ENCODE results near the gene E2F4.
A peak's percentile ranks its signal among the peaks of the same experiment; 100 is the strongest.

Gene E2F4

DNA sequence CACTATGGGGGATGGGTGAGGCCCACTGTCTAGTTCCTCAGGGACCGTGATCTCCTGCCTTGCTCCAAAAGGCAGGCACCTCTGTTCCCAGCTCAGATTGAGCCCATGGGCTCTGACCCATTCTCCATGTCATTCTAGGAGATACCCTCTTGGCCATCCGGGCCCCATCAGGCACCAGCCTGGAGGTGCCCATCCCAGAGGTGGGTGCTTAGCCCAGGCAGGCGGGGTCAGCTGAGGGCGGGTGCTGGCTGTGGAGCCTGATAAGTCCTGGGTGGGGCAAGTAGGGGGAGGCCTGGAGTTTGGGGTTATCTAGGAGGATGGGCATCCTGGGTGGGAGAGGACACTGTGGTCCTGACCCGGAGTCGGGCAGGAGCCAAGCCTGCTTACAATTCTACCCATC, 2.3 kb downstream of the E2F4 start:
- DNase-seq = no peak

DNA sequence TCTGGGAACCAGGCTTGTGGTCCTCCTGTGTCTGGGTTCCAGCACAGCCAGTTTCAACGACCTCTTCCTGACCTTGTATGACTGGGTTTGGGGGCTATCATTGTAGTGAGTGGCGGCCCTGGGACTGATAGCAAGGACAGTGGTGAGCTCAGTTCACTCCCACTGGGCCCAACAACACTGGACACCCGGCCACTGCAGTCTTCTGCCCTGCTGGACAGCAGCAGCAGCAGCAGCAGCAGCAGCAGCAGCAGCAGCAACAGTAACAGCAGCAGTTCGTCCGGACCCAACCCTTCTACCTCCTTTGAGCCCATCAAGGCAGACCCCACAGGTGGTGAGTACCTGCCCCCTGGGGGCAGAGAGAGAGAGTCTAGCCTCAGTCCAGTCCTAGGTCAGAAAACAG, 3.7 kb downstream of the E2F4 start:
- no peak for DNase-seq

DNA sequence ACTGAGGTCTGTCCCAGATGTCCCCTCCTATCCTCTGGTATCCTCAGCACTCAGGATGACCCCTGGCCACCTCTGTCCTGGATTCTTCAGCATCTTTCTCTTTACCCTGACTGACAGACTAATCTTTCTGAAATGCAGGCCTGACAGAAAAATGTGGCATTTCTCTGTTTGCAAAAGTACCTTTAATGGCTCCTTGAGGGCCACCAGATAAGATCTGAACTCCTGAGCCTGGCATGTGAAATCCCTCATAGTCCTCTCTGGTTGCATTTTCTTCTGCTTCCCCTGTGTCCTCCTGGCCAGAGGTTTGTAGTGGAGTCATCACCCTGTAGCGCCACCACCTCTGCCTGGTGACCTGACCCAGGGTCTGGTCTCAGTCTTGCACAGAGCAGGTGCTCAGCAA, 4.9 kb downstream of the E2F4 start:
- no peak for DNase-seq

DNA sequence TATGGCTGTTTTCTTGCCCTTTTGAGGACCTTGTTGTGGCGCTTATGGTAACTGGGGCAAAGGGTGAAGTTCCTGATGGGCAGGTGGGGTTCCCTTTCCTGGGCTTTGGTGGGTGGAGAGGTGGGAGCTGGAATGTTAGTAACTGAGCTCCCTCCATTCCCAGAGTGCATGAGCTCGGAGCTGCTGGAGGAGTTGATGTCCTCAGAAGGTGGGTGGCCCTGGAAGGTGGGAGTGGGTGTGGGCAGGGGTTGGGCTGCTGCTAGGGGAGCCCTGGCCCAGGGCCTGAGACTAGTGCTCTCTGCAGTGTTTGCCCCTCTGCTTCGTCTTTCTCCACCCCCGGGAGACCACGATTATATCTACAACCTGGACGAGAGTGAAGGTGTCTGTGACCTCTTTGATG, 5.7 kb downstream of the E2F4 start:
- DNase-seq = no peak

DNA sequence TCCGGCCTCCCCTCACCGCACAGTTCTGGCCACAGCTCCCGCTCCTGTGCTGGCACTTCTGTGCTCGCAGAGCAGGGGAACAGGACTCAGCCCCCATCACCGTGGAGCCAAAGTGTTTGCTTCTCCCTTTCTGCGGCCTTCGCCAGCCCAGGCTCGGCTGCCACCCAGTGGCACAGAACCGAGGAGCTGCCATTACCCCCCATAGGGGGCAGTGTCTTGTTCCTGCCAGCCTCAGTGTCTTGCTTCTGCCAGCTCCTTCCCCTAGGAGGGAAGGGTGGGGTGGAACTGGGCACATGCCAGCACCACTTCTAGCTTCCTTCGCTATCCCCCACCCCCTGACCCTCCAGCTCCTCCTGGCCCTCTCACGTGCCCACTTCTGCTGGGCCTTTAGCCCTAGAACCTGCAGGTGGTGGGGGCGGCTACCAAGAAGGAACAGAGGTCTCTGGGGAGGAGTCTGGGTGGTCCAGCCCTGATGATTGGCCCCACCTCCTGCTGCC, 6.3 kb downstream of the E2F4 start:
- DNase-seq = no peak

DNA sequence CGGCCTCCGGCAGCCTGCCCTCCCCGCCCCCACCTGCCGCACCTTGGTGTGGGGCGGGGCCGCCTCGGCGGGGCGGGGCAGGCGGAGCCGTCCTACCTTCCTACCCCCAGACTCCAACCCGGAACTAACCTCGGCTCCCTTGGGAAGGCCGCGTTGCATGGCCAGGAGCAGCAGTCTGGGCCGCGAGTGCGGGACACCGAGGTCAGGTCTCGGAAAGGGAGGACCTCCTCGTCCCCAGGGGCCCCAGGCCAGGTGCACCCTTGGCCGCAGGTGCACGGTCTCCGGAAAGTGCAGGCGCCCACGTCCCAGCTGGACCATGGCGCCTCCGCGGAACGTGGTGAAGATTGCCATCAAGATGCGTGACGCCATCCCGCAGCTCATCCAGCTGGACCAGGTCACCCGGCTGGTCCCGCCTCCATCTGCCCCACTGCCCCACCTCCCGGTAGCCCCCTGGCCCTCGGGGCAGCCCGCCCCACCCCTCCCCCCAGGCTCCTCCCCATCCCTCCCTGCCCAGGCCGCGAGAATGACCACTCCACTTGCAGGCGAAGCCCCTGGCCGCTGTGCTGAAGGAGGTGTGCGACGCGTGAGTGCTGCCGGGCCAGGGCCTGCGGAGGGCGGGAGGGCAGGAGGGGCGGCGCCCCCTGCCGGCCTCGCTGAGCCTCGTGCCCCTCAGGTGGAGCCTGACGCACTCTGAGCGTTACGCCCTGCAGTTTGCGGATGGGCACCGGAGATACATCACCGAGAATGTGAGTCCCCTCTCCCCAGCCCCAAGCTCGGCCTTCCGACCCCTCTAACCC, 7.3 kb downstream of the E2F4 start, which contains the start of gene ELMO3:
Gene ELMO3 (plus strand): TSS at position 121 of the 797 bp plus-strand sequence. CDS start 196 bp downstream, at position 317.
- no peak for DNase-seq

DNA sequence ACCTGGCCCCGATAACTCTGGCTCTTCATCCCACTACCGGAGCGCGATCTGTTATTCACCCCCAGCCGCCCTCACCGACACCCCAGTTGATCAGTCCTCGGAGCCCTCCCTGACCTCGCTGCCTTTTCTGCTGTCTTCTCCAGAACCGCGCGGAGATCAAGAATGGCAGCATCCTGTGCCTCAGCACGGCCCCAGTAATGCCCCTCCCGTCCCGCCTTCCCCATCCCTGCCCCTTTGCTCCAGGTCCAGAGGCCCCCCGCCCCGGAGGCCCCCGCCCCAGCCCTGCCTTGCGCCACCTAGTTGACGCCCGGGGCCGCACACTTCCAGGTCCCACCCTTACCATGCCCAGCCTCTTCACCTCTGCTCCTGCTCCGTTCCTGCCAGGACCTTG, 7.8 kb downstream of the E2F4 start:
- no peak for DNase-seq

DNA sequence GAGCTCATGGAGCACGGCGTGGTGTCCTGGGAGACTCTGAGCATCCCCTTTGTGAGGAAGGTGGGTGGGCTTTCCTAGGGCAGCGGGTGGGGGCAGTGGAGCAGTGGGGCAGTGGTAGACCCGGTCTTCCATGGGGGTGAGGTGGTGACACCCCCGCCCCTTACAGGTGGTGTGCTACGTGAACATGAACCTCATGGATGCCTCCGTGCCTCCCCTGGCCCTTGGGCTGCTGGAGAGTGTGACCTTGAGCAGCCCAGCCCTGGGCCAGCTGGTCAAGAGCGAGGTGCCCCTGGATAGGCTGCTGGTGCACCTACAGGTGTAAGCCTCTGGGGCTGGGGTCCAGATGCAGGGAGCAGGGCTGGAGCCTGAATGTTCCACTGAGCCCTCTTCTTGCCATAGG, 8.5 kb downstream of the E2F4 start:
- DNase-seq = no peak

DNA sequence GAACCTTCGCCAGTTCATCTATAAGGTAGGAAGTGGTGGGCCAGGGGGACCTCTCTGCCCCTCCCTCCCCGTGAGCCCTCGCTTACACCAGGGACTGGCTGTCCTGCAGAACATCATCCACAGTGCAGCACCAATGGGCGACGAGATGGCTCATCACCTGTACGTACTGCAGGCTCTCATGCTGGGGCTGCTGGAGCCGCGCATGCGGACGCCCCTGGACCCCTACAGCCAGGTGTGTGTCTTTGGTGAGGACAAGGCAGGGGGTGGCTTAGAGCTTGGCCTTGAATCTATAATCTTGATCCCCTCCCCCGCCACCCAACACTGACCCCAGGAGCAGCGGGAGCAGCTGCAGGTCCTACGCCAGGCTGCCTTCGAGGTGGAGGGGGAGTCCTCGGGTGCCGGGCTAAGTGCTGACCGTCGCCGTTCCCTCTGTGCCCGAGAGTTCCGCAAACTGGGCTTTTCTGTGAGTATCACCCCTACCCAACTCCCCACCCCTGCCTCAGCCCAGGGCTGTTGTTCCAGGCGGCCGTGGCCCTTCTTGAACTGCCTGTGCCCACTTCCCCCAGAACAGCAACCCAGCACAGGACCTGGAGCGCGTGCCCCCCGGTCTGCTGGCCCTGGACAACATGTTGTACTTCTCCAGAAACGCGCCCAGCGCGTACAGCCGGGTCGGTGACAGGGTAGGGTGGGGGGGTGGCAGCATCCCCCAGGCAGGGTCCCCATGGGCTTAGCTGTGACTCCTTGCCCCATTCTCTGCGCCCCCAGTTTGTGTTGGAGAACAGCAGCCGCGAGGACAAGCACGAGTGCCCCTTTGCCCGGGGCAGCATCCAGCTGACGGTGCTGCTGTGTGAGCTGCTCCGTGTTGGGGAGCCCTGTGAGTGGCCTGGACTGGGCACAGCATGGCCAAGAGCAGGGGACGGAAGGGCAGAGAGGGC, 9.7 kb downstream of the E2F4 start:
- DNase-seq = no peak

DNA sequence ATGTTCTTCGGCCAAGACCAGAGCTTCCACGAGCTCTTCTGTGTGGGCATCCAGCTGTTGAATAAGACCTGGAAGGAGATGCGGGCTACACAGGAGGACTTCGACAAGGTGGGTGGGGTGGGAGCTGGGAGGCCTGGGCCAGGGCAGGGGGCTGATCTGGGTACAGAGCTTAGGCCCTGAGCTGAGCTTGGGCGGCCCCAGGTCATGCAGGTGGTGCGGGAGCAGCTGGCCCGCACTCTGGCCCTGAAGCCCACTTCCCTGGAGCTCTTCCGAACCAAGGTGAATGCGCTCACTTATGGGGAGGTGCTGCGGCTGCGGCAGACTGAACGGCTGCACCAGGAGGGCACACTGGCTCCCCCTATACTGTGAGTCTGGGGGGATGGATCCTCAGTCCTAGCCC, 10.5 kb downstream of the E2F4 start:
- DNase-seq = no peak

DNA sequence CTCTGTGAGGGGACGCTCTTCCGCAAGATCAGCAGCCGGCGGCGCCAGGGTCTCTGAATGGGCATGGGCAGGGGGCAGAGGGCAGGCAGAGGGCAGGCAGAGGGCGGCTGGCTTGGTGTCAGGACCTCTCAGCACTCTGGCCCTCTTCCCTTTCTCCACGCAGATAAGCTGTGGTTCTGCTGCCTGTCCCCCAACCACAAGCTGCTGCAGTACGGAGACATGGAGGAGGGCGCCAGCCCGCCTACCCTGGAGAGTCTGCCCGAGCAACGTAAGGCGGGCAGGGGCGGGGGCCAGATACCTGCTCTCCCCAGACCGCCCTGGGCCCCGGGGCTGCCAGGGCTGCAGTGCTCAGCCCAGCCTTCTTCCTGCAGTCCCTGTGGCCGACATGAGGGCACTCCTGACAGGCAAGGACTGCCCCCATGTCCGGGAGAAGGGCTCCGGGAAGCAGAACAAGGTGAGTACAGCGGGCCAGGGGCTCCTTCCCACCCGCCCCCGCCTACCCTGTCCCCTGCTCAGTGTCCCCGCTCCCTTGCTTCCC, 11.1 kb downstream of the E2F4 start:
- no peak for DNase-seq

DNA sequence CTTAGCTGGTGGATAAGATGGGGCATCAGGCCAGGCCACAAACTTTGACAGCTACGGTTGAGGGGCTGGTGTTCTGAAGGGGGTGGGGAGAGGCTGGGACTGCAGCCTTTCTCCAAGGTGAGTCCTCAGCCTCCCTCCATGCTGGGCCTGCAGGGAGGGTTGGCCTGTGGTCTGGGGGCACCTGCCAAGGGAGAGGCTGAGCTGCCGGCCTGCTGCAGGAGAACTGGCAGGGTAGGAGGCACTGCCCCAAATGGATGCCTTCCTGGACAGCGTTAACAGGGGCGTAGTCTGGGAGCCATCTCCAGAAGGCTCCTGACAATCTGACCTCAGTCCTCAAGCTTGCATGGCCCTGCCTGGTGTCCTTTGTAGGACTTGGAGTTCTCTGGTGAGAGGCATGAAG, 12.1 kb downstream of the E2F4 start:
- no peak for DNase-seq

DNA sequence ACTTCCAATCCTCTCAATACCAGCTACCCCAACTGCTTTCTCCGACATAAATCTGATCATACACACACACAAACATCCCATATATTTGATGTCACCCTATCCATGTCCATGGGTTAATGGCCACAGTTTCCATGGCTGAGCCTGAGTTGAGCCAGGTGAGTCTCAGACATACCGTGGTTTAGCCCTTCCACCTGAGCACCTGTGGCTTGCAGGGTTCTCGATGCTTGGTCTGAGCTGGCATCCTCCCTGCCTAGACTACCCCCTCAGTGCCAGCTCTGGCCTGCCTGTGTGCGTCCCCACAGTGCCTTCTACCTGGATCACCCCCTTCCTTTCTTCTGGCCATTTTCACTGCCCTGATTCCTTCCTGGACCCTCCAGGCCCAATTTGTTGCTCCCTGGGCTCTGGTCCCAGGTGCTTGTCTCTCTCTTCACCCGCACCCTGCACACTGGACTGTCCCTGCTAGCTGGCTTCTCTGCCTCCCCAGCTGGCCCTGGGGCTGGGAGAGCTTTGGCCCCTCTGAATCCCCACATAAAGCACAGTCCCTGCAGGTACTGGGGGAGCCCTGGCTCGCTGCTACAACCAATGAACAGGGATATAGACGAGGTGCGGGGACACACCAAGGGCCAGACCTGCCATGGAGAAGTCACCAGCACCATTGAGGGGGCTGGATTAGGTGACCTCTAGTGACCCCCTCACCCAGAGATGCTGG, 14.3 kb downstream of the E2F4 start:
- no peak for DNase-seq

DNA sequence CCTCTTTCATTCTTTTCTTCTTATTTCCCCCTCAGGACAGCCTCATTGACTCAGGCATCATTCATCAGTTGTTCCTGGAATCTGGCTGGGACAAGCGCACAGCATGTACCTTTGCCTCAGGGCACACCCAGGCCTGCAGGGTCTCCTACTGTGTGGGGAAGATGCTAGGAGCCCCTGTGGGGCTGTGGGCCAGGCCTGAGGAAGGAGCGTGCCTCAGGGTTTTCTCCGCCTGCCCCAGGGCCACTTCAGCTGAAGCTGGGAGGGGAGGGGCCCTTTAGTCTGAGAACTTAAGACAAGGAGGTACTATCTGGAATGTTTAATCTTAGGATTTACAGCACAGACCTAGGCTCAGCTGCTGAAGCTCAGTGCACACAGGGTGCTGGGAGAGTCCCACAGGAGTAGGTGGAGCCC, 14.9 kb downstream of the E2F4 start:
- DNase-seq = no peak

DNA sequence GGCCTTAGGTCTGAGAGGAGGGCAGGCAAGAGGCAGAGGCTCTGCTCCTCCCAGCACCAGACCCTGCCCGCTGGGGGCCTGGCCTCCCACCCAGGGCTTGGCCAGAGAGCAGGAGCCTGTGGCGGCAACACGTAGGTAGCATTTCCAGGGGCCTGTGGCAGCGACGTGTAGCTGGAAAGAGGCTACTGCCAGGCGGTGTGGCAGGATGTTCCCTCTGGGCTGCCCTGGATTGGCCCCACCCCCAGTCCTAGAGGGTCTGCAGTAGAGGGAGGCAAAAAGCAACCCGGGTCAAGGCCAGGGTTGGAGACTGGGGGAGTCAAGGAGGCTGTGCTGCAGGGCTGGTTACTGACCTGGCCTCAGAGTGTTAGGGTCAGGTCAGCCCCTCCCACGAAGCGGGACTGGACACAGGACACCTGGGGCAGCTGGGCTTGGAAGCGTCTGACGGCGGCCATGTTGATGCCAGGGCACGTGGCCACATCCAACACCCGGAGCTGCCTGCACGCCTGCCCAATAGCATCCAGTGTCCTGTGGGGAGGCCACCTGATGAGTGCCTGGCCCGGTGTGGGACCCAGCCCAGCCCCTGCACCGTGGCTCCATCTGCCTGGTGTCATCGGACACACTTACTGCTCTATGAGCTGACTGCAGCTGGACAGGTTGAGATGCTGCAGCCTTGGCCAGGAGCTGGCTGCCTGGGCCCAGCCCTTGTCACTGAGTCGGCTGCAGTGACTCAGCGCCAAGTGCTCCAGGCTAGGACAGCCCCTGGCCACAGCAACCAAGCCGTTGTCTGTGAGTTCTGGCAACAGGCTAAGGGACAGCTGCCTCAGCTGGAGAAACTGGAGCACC, 15.5 kb downstream of the E2F4 start:
- no peak for DNase-seq

DNA sequence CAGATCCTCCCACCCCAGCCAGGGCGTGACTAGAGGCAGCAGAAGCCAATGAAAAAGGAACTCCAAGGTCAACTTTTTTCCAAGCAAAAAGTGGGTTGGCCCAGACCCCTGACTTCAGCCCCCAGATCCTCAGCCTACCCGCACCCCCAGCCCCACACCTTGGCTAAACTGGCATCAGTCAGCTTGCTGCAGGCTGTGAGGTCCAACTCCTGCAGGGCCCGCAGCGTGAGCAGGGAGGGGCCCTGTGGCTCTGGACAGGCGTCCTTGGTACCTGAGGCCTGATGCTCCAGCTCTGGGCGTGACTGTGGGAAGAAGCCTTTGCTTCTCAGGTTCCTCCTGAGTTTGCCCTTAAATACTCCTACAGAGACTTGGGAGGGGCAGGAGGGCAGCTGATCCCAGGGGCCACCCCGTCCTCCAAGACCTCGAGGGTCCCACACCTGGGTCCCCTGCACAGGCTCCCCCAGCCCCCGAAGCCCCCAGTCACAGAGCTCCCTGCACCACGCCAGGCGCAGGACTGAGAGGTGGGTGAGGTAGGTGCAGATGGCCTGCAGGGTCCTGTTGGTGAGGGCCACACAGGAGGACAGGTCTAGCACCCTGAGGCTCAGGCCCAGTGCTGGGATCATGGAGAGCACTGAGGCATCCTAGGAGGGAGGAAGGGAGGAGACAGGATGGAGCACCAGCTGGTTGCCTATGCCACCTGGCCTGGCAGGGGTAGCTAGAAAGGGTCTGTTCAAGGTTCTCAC, 16.4 kb downstream of the E2F4 start:
- no peak for DNase-seq

DNA sequence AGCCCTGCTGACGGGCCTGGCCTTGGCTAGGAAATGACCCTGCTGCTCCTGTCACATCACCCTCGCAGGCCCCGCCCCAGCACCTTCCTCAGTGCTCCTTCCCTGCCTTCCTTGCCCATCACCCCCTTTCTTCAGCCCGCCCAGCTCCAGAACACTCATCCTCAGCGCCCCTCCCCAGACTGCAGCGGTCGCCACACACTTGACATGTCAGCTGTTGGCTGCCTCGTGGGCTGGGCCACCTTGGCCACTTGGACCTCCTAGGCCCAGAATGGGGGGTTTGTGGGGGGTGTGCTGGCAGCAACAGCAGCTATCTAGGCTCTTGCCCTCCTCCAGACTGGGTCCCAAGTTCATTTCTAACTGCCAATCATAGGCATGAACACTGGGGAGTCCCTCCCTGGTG, 17.6 kb downstream of the E2F4 start:
- DNase-seq = no peak

DNA sequence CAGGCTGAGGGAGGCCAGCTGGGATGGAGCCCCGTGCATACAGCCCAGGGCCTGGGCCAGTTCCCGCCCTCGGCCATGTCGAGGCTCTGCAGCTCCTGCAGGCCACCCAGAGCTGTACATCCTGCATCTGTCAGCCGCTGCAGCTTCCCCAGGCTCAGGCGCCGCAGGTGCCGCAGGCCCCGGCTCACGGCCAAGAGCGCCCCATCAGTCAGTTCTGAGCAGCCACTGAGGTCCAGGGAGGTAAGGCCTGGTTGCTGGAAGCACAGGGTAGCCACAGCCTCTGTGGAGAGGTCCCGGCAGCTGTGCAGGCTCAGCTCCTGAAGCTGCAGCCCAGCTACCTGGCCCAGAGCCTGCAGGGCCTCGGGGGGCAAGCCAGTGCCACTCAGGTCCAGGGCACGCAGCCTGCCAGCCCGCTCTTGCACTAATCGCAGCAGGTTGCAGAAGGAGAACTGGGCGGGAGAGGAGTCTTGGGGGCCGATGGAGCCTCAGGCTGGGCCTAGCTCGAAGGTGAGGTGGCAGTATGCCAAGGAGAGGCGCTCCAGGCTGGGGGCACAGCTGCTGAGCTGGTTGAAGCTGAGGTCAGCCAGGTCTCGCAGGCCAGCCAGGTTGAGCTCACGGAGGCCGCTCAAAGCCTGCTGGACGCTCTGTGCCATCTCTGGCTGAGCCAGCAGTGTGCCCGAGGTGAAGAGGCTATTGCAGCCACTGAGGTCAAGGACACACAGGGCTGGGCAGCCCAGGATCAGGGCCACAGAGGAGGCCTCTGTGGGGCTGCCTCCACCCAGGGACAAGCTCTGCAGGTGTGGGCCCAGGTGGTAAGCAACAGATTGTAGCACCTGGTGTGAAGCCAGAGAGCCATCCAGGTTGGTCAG, 18.3 kb downstream of the E2F4 start:
- peak; percentile 72 for DNase-seq

DNA sequence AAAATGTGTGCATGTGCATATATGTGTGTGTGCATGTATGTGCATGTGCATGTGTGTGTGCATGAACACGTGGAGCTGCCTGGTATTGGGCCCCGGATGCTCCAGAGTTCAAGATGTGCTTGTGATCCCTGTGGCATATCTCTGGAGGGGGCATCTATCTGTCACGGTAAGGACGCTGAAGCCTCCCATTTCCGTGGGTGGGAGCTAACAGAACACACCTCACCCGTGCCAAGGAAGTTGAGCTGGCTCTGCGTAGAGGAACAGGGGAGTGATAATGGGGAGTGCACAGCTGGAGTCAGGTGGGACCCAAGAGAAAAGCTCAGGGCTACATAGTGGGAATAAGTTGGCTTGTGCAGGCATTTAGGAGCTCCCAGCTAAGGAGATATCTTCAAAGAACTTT, 19.7 kb downstream of the E2F4 start:
- DNase-seq = no peak

DNA sequence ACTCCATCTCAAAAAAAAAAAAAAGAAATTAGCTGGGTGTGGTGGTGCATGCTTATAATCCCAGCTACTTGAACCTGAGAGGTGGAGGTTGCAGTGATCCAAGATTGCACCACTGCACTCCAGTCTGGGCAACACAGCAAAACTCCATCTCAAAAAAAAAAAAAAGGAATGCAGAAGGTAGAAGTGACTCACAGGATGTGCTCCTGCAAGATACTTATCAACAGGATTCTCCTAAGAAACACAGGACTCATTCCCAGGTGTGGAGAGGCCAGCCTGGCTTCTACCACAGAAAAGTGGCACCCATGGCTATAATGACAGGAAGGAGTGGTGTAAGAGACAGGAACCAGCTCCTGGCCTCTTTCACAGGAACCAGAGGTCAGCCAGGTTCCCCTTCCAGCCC, 20.8 kb downstream of the E2F4 start:
- no peak for DNase-seq

Data from RPMI8226 (cell line).